Hepatocyte (in vitro differentiated cells): ENCODE measurements around the gene ADAMTSL1. TPM values are rescaled to one million over a fixed set of nuclear protein-coding genes. Genes with fewer than 3 reads are reported as not detected.

Experiments
- DNase-seq: peaks from one replicate; pipeline ENCODE4 v3.0.0-alpha.2; 2016; ENCODE audit warnings: low spot score
- H2AFZ ChIP-seq: fragments of 200-600 bp; sonication (generic); 2 replicates; pipeline ENCODE4 v1.6.0; 2016; ENCODE audit warnings: antibody characterized with exemption, mild to moderate bottlenecking
- H3K27ac ChIP-seq: fragments of 200-600 bp; sonication (generic); 2 replicates; pipeline ENCODE4 v1.5.1; 2016; ENCODE audit warnings: mild to moderate bottlenecking
- H3K27me3 ChIP-seq: fragments of 200-600 bp; sonication (generic); 2 replicates; pipeline ENCODE4 v1.6.1; 2016
- H3K36me3 ChIP-seq: fragments of 200-600 bp; sonication (generic); replicated peaks from 2 replicates; pipeline ENCODE4 v1.5.1; 2016; ENCODE audit warnings: low read depth; ENCODE audit not compliant: insufficient read depth
- H3K4me1 ChIP-seq: fragments of 200-600 bp; sonication (generic); 2 replicates; pipeline ENCODE4 v1.5.1; 2016; ENCODE audit warnings: mild to moderate bottlenecking, moderate library complexity; ENCODE audit not compliant: insufficient read depth
- H3K4me2 ChIP-seq: fragments of 200-600 bp; sonication (generic); 2 replicates; pipeline ENCODE4 v1.6.0; 2016
- H3K4me3 ChIP-seq: fragments of 200-600 bp; sonication (generic); 2 replicates; pipeline ENCODE4 v1.5.1; 2016; ENCODE audit warnings: mild to moderate bottlenecking
- H3K79me2 ChIP-seq: fragments of 200-600 bp; sonication (generic); 2 replicates; pipeline ENCODE4 v1.6.0; 2017; ENCODE audit warnings: mild to moderate bottlenecking
- H3K9me2 ChIP-seq: fragments of 200-600 bp; sonication (generic); replicated peaks from 2 replicates; pipeline ENCODE4 v1.6.0; 2017; ENCODE audit warnings: mild to moderate bottlenecking; ENCODE audit not compliant: insufficient read depth
- H3K9me3 ChIP-seq: fragments of 200-600 bp; sonication (generic); 2 replicates; pipeline ENCODE4 v1.5.1; 2016; ENCODE audit warnings: low read depth, mild to moderate bottlenecking
- H4K20me1 ChIP-seq: fragments of 200-600 bp; sonication (generic); 2 replicates; pipeline ENCODE4 v1.6.0; 2016; ENCODE audit warnings: mild to moderate bottlenecking; ENCODE audit not compliant: insufficient read depth, poor library complexity, severe bottlenecking
- EZH2 ChIP-seq: fragments of 200-600 bp; sonication (generic); IDR thresholded peaks from 2 replicates; pipeline ENCODE4 v1.6.1; 2016; ENCODE audit warnings: antibody characterized with exemption, mild to moderate bottlenecking, borderline replicate concordance
- EZH2phosphoT487 ChIP-seq: fragments of 200-600 bp; sonication (generic); IDR thresholded peaks from one replicate; pipeline ENCODE4 v1.6.1; 2018; ENCODE audit warnings: antibody characterized with exemption, mild to moderate bottlenecking, low read depth, moderate library complexity; ENCODE audit not compliant: unreplicated experiment, severe bottlenecking
- WGBS: methylation state at CpG from one replicate; pipeline ENCODE4 v1.1.6; 2016; ENCODE audit warnings: low lambda C conversion rate; ENCODE audit errors: missing lambda C conversion rate; 5-methylcytosine and 5-hydroxymethylcytosine counted together
- polyA plus RNA-seq: library from polyadenylated mRNA; unstranded; fragments of >200 nt; fragmentation: Nextera tagmentation; extraction: Ambion mirVana; gene quantifications from 2 replicates; pipeline ENCODE4 v1.2.1, GENCODE V29; 2016
- total RNA-seq: library from RNA; depleted of rRNA; stranded (reverse); fragments of >200 nt; gene quantifications from 2 replicates; pipeline ENCODE4 v1.2.3, GENCODE V29; 2014
- TF ChIP-seq, protein P1 (sequence below): fragments of 200-600 bp; sonication (generic); IDR thresholded peaks from 2 replicates; pipeline ENCODE4 v1.5.1; 2016; ENCODE audit warnings: antibody characterized with exemption, mild to moderate bottlenecking; ENCODE audit not compliant: poor library complexity

ADAMTSL1 gene
- total and polyA plus RNA-seq, 2 experiments from 2014 or later: 7.2 to 24.0 TPM

- Histone ChIP-seq H4K20me1 (no peaks in the 10 kb centered on the region), H3K27me3 (no peaks in the 10 kb centered on the region), H3K36me3 (no peaks in the 10 kb centered on the region), H3K4me1 (peaks cover 3% of the 10 kb centered on the region), H2AFZ (no peak overlapping the region), H3K9me3 (no peaks in the 10 kb centered on the region), H3K9me2 (no peaks in the 10 kb centered on the region), H3K27ac (peak overlapping the region; percentile 79), H3K4me3 (peak overlapping the region; percentile 3), H3K79me2 (peaks cover 10% of the 10 kb centered on the region), H3K4me2 (peak overlapping the region; percentile 71)
- TF ChIP-seq EZH2phosphoT487 (no peak), EZH2 (no peak)
- TF ChIP-seq, protein P1, sequence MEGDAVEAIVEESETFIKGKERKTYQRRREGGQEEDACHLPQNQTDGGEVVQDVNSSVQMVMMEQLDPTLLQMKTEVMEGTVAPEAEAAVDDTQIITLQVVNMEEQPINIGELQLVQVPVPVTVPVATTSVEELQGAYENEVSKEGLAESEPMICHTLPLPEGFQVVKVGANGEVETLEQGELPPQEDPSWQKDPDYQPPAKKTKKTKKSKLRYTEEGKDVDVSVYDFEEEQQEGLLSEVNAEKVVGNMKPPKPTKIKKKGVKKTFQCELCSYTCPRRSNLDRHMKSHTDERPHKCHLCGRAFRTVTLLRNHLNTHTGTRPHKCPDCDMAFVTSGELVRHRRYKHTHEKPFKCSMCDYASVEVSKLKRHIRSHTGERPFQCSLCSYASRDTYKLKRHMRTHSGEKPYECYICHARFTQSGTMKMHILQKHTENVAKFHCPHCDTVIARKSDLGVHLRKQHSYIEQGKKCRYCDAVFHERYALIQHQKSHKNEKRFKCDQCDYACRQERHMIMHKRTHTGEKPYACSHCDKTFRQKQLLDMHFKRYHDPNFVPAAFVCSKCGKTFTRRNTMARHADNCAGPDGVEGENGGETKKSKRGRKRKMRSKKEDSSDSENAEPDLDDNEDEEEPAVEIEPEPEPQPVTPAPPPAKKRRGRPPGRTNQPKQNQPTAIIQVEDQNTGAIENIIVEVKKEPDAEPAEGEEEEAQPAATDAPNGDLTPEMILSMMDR: no peak
- no peak for DNase-seq
- WGBS: 25% methylated on average over 4 of the region's 4 CpGs
Observed at GRCh38 chr9:18474783-18475182, 830 bp downstream of the ADAMTSL1 start.

DNA sequence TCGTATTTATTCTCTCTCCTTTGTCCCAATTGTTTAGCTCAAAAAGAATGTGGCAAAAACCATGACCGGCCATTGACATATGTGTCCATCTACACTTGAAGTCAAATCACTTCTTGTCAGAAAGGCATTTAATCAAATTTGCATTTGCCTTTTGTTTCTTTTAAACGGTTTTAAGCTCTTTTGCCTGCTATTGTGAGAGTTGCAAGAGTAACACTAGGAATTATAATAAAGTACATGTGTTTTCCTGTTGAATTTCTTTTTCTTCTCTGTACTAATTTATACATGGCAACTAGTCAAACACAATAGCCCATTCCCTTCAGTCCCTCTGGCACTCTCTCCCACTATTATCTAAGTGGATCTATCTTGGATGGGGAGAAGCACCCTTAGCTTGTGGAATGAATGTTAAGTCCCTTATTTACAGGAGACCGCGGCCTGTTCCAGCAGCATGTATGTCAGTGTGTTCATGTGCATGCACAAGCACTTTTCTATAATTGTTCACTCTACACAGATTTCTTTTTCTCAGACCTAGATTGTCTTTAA, 3.2 kb downstream of the ADAMTSL1 start:
- Histone ChIP-seq H3K9me3 (no peaks in the 10 kb centered on the region), H2AFZ (no peak overlapping the region), H3K36me3 (no peaks in the 10 kb centered on the region), H4K20me1 (no peaks in the 10 kb centered on the region), H3K9me2 (no peaks in the 10 kb centered on the region), H3K27me3 (no peaks in the 10 kb centered on the region), H3K4me3 (no peak overlapping the region), H3K27ac (no peak overlapping the region), H3K79me2 (peaks cover 13% of the 10 kb centered on the region), H3K4me1 (peaks cover 3% of the 10 kb centered on the region), H3K4me2 (peak overlapping the region; percentile 71)
- WGBS: 72% methylated on average over 5 of the region's 5 CpGs
- TF ChIP-seq, protein P1: no peak
- TF ChIP-seq EZH2phosphoT487 (no peak), EZH2 (no peak)
- no peak for DNase-seq

DNA sequence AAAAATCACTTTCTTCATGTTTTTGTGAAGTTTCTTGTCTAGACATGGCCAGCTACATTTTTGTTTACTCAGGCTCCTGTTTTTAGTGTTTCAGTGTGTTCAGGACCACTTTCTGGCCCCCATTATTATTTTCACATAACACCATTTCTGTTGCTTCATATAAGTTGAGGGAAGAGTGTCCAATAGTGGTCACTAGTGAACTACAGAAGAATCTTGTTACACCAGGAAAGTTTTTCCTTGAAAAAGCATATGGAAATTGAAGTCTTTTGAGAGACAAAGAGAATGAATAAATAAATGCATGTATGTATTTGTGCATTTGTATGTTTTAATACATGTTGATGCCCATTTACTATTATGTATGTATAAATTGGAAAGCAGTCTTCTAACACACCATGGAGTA, 3.8 kb downstream of the ADAMTSL1 start:
- Histone ChIP-seq H3K36me3 (no peaks in the 10 kb centered on the region), H3K79me2 (peaks cover 13% of the 10 kb centered on the region), H3K4me3 (no peak overlapping the region), H3K9me2 (no peaks in the 10 kb centered on the region), H2AFZ (no peak overlapping the region), H3K27me3 (no peaks in the 10 kb centered on the region), H3K9me3 (no peaks in the 10 kb centered on the region), H3K27ac (no peak overlapping the region), H3K4me1 (peaks cover 3% of the 10 kb centered on the region), H4K20me1 (no peaks in the 10 kb centered on the region), H3K4me2 (peak overlapping the region; percentile 71)
- TF ChIP-seq EZH2phosphoT487 (no peak), EZH2 (no peak)
- TF ChIP-seq, protein P1: no peak
- no peak for DNase-seq
